RCC 7860 (cell line): ENCODE measurements around the gene LRMDA.
A peak's percentile ranks its signal among the peaks of the same experiment; 100 is the strongest.

Experiments used
- DNase-seq: peaks from one replicate; pipeline ENCODE4 v3.0.0-alpha.2; 2015; ENCODE audit warnings: low spot score
- FAIRE-seq: peaks from 2 replicates; lab custom pipeline; 2012; peaks lifted over from hg19 to GRCh38; lab: Jason Lieb, UNC

The LRMDA gene

DNA sequence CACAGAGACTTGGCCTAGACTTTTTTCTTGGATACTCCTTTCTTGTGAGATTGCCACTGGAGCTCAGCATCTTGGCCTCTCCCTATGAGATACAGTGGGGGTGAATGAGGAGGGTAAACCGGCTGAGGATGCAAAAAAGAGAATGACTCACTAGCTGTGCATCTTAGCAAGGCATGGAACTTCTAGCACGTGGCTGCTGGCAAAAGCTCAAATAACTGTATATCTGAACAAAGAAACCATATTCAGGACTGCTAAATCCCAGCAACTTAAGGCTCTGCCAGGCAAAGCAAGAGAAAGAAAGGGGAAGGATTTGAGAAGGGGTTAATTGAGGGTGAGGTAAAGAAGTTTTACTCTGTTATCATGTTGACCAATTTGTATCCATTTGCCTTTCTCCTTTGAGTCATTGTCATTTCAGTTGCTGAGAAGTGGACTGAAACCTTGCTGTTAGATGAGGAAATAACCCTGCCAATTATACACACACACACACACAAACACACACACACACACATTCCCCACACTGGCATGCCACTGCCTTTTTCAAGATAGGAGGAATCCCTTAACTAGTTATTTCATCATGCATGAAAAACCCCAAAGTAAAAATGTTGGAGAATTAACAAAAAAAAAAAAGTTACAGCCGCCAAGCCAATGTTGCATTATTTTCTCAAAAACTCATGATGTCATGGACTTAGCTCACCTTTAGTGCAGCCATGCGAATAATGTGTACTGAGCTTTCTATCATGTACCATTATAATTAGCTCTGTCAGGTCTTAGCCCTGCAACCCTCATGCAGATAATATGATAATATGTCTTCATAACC lies 997.3 kb downstream of the LRMDA start:
- DNase-seq (peak; percentile 77), FAIRE-seq (peak; percentile 78)

DNA sequence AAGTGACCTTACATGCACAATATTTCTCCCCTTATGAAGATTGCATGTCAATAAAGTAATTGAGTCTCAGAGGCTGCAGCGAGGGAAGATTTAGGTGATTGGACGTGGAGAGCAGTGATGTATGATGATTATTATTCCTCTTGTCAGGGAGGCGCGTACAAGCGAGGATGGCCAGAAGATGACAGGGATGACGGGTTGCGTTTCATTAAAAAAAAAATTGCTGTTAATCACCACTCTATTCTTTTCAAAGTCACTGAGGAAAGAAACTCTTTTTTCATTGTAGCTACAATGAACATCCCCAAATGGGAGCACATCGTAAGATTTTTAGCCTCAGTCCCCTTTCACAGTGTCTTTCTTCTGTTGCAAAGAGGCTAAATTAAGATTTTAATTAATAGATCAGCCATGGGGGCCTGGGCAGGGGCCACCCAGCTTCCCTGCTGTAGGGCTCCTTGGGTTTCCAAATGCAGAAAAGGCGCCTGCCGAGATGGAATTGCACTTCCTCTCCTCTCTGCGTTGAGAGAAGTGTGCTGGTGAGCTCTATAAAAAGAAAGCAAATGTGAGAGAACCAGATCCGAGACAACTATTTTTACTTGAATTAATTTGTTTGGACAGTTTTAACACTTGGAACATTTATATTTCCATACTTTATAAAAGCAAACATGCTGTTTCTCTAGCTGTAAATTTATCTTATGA lies 998.1 kb downstream of the LRMDA start:
- FAIRE-seq (no peak), DNase-seq (no peak)

GRCh38 chr10:76430061-76430645 lies 998.7 kb downstream of the LRMDA start:
- DNase-seq = no peak

DNA sequence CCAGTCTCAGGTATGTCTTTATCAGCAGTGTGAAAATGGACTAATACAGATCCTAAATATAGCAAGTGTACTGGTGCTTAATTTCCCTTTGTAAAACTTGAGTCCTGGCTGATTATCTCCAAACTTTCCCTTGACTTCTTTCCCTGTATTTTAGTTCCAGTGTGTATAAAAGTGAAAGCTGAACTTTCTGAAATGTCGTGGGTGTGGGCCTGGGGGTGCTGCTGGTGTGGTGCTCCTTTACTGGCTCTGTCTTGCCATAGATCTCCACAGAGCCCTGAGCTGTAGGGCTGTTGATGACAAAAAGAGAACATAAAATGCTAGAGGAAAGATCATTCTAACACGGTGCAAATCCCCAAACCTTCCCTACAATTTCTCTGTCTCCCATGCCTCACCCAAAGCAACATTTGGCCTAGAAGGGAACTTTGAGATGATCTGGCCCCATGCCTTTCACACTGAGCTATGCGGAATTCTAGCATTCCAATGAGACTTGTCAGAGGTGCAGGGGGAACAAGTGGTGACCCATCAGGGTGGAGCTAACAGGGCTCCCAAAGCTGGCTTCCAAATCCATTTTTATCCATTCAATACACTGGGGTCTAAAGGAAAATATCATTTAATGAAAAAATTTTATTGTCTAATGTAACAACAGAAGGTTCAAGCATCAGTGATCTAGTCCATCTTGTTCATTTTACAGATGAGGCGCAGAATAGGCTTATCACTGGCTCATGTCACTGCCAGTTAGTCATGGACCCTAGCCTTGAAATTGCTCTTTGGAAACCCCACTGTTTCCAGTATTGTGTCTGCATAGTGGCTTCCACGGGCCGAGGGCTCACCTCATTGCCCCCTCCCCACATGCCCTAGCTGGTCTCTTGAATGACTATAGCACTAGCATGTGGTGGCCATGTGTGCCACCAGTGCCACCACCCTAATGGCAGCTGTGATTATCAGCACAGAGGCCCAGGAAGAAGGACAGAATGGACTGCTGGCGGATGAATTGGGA lies 1000.9 kb downstream of the LRMDA start:
- FAIRE-seq = no peak
- no peak for DNase-seq

More at GRCh38 chr10:76430061-76430645, 998.7 kb downstream of the LRMDA start:
- no peak for FAIRE-seq

DNA sequence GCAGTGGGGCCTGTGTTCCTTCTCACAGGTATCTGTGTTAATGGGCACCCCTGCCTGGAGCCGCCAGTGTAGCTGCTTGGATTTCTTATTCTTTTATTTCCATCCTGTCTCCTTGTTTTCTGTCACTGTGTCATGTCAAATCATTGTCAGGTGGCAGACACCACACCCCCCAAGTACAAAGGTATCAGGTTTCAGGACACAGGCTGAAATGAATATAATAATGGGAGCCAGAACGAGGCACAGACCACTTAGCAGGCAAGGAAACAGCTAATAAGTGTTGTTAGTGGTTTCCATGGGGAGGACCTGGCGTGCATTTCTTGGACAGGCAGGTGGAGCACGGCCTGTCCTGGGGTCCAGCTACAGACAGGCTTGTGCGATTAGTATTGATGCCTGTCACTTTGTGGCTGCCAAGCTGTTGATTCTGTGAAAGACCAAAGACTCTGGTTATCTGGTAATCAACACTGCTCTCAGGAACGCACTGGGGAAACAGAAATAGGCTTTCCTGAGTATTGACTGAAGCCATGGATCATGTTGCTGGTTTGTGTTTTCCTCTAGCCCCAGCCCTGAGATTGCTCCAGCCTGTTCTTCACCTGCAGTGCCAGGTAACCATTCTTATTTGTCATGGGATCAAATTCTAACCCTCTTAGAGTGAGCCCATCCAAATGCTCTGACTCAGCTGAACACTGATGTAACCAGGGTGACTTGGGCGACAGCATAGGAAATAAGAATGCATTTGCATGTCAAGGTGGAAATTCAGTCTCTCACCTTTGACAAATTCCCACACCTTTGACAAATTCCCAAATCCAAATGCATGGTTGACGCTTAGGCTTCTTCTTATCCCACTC lies 1002.0 kb downstream of the LRMDA start:
- FAIRE-seq = no peak

GRCh38 chr10:76435157-76435556 lies 1003.7 kb downstream of the LRMDA start:
- DNase-seq (no peak), FAIRE-seq (no peak)

More for the DNA sequence above, 1002.0 kb downstream of the LRMDA start:
- DNase-seq = no peak

- no peak for FAIRE-seq
- no peak for DNase-seq
Observed at GRCh38 chr10:76436401-76436811, 1005.0 kb downstream of the LRMDA start.

- no peak for DNase-seq
- no peak for FAIRE-seq
Observed at GRCh38 chr10:76436981-76437380, 1005.6 kb downstream of the LRMDA start.

DNA sequence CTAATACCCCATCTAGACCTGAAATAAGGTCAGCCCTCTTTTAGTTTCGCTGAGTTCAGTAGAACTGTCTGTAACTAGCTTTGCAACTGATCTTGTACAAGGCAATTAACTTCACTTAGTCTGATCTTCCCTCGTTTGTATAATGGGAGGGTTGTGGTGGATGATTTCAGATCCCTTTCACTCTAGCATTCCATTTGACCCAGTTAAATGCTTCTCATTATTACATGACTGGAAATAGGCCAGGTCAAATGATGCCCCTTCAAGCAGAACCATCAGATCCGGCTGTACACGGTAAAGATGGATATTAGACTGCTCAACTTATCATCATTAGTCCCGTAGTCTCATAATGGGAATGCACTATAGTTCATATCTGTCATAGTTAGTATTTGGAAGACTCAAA lies 1009.0 kb downstream of the LRMDA start:
- no peak for FAIRE-seq
- DNase-seq = no peak

GRCh38 chr10:76442113-76442512 lies 1010.7 kb downstream of the LRMDA start:
- DNase-seq (no peak), FAIRE-seq (no peak)

- no peak for FAIRE-seq
Observed at GRCh38 chr10:76444034-76444800, 1012.8 kb downstream of the LRMDA start.

GRCh38 chr10:76447578-76447977 lies 1016.2 kb downstream of the LRMDA start:
- DNase-seq (no peak), FAIRE-seq (no peak)

More at GRCh38 chr10:76444034-76444800, 1012.8 kb downstream of the LRMDA start:
- no peak for DNase-seq

DNA sequence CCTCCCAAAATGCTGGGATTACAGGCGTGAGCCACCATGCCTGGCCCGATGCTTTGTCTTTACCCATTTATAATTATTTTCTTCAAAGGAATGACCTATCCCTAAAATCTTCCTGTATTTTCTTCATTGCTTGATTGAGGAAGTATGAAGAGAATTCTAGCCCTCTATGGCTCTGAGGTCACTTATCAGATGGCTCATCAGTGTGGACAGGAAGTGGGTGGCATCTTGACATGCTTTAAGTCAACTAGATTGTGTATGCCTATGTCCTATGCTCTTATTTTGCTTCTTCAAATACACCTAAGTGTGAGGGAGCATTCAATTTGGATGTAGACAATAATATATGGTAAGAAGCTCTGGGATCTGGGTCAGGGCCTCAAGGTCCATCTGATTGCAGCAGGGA lies 1020.5 kb downstream of the LRMDA start:
- no peak for DNase-seq
- no peak for FAIRE-seq

- DNase-seq (no peak), FAIRE-seq (no peak)
Observed at GRCh38 chr10:76453332-76453731, 1021.9 kb downstream of the LRMDA start.

DNA sequence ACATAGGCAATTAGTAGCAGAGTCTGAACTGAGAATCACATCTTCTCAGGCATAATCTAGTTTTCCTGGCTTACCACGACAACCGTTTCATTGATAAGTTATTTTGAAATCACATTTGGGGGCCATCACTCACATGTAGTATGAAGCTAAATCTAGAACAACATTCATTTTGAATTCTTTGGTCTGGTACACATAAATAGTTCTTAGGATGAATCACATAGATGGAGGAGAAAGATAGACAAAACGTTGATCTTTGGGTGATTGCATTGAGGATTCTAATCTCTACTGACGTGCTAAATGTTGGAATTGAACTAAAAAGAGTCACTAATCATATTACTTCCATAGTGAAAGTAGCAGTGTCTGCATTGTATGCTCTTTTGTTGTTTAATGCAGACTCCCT lies 1022.6 kb downstream of the LRMDA start:
- FAIRE-seq = no peak

GRCh38 chr10:76454506-76455140 lies 1023.2 kb downstream of the LRMDA start:
- no peak for DNase-seq
- no peak for FAIRE-seq

More for the DNA sequence above, 1022.6 kb downstream of the LRMDA start:
- no peak for DNase-seq

GRCh38 chr10:76456197-76456596 lies 1024.8 kb downstream of the LRMDA start:
- no peak for FAIRE-seq
- DNase-seq = peak; percentile 12

GRCh38 chr10:76459016-76459730 lies 1027.7 kb downstream of the LRMDA start:
- DNase-seq = no peak
- FAIRE-seq = no peak
